GM21723 (cell line): Measurements from ENCODE around the gene MBTPS1.
"Not testable (repeated sequence)": the region's sequence is repeated elsewhere in the genome, so short reads cannot be mapped to it uniquely, and the experiment has no call there.

Experiments
- ATAC-seq: cut with Tn5 transposase; IDR thresholded peaks from one replicate; pipeline ENCODE4 v1.9.1; 2021; ENCODE audit warnings: mild to moderate bottlenecking, moderate library complexity; ENCODE audit not compliant: unreplicated experiment

The MBTPS1 gene

GRCh38 chr16:84137769-84138357 lies 21.1 kb upstream of the MBTPS1 start:
- no peak for ATAC-seq

- no peak for ATAC-seq
These were observed 20.5 kb upstream of the MBTPS1 start for GRCh38 chr16:84137287-84137686.

GRCh38 chr16:84136331-84137125 lies 19.8 kb upstream of the MBTPS1 start:
- ATAC-seq = no peak

- ATAC-seq = no peak
These were observed 16.0 kb upstream of the MBTPS1 start for GRCh38 chr16:84132527-84133285.

GRCh38 chr16:84131117-84131516 lies 14.4 kb upstream of the MBTPS1 start:
- no peak for ATAC-seq

- no peak for ATAC-seq
These were observed 7.7 kb upstream of the MBTPS1 start for GRCh38 chr16:84124257-84125073.

GRCh38 chr16:84121007-84121406 lies 4.3 kb upstream of the MBTPS1 start:
- ATAC-seq = no peak

- no peak for ATAC-seq
These were observed 3.3 kb upstream of the MBTPS1 start for GRCh38 chr16:84120023-84120422.

- no peak for ATAC-seq
These were observed 2.6 kb upstream of the MBTPS1 start for GRCh38 chr16:84119368-84119767.

- not testable (repeated sequence) for ATAC-seq
These were observed 1.6 kb upstream of the MBTPS1 start for GRCh38 chr16:84118315-84118714.

- peak; percentile 10 for ATAC-seq
These were observed 727 bp upstream of the MBTPS1 start for GRCh38 chr16:84117494-84117843.

GRCh38 chr16:84115919-84116719 lies 623 bp downstream of the MBTPS1 start:
- peak; percentile 44 for ATAC-seq

- not testable (repeated sequence) for ATAC-seq
These were observed 4.8 kb downstream of the MBTPS1 start for GRCh38 chr16:84111949-84112348.

GRCh38 chr16:84111525-84111924 lies 5.2 kb downstream of the MBTPS1 start:
- no peak for ATAC-seq

GRCh38 chr16:84110527-84110926 lies 6.2 kb downstream of the MBTPS1 start:
- no peak for ATAC-seq

GRCh38 chr16:84109598-84110335 lies 7.0 kb downstream of the MBTPS1 start:
- ATAC-seq = no peak

GRCh38 chr16:84107921-84108320 lies 8.8 kb downstream of the MBTPS1 start:
- ATAC-seq = no peak

GRCh38 chr16:84105948-84106740 lies 10.6 kb downstream of the MBTPS1 start:
- no peak for ATAC-seq
